Germinal center (tissue), 1 donor: Measurements from ENCODE around the gene NEXN.
A peak's percentile ranks its signal among the peaks of the same experiment; 100 is the strongest.
"Not testable (repeated sequence)": the region's sequence is repeated elsewhere in the genome, so short reads cannot be mapped to it uniquely, and the experiment has no call there.

Experiments used
- DNase-seq: peaks from one replicate; pipeline ENCODE4 v3.0.0; 2012; ENCODE audit warnings: mixed read lengths, low spot score

Gene NEXN

GRCh38 chr1:77961392-77961791 lies 73.0 kb downstream of the NEXN start:
- no peak for DNase-seq

- no peak for DNase-seq
These were observed 77.9 kb downstream of the NEXN start for GRCh38 chr1:77966291-77966690.

DNA sequence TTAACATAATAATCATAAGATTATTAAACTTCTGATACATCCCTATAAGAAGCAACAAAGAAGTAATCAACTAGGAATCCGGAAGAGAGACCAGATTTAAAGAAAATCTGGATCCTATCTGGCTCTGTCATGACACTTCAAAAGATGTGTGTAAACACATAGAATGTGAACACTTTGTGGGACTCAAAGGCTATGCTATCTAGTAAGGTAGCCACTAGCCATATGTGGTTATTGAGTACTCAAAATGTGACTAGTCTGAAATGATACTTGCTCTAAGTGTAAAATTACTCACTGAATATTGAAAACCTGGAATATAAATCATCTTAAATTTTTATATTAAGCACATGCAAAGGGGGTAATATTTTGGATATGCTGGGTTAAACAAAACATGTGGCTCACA lies 81.8 kb downstream of the NEXN start:
- no peak for DNase-seq

GRCh38 chr1:77972080-77972479 lies 83.7 kb downstream of the NEXN start:
- no peak for DNase-seq

DNA sequence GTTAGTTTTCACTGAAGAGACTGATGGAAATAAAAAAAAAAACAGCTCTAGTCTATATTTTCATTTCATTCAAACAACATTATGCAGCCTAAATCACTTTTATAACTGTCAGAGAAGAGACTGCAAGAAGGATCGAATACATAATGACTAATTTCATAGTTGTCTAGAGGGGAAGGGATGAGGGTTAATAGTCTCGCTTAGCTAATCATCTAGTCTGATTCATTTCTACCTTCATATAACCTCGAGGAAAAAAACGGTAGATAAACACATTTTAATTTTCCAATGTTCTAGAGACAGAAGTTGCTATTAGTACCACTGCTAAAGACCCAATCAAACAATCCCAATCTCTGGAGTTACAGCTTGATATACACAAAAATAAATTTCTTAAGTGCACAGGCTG lies 87.0 kb downstream of the NEXN start:
- DNase-seq: no peak

DNA sequence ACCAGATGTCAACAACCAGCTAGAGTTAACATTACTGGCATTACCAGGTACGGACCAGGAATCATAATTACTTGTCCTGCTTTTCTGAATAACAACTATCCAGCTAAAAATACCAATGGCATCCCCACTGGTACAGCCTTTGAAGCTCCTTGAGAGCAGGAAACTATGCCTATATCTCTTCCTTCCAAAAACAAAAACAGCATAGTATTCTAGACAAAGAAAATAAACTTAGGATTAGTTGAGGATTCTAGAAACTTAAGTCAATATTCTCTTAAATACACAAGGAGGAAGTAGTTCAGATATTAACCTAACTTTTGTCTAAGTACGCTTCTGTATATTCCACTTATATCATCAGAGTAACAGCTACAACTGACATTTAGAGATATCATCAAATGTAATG lies 87.5 kb downstream of the NEXN start:
- DNase-seq: no peak

GRCh38 chr1:77976433-77977076 lies 88.1 kb downstream of the NEXN start:
- no peak for DNase-seq

GRCh38 chr1:77977989-77978292 lies 89.5 kb downstream of the NEXN start:
- DNase-seq: no peak

DNA sequence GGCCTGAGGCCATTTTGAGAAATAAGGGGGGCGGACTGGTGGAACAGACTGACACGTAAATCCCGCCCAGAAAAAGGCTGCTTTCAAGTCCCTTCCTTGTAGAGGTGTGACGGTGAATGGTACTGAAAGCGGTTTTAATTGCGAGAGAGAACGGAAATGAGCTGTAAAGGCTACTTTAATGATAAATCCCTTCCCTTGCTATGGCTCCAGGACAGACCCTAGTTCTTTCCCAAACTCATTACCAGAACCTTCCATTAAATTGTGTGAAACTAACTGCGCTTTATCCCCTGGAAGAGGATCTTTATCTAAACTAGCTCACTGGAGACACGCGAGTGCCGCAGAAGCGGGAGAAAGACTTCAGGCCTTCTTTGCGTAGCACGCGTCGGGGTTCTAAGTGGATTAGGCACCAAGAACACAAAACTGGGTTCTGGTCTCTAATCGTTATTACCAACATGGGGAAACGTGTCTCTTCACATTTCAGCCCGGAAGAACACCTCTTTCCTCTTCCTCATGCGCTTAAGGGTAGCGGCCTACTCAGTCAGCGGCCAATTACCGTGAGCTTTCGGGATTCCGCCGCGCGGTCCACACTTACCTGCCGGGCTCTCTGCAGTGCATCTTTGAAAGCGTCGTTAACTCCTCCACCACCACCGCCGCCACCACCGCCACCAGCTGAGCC lies 90.0 kb downstream of the NEXN start:
- DNase-seq: peak; percentile 74

DNA sequence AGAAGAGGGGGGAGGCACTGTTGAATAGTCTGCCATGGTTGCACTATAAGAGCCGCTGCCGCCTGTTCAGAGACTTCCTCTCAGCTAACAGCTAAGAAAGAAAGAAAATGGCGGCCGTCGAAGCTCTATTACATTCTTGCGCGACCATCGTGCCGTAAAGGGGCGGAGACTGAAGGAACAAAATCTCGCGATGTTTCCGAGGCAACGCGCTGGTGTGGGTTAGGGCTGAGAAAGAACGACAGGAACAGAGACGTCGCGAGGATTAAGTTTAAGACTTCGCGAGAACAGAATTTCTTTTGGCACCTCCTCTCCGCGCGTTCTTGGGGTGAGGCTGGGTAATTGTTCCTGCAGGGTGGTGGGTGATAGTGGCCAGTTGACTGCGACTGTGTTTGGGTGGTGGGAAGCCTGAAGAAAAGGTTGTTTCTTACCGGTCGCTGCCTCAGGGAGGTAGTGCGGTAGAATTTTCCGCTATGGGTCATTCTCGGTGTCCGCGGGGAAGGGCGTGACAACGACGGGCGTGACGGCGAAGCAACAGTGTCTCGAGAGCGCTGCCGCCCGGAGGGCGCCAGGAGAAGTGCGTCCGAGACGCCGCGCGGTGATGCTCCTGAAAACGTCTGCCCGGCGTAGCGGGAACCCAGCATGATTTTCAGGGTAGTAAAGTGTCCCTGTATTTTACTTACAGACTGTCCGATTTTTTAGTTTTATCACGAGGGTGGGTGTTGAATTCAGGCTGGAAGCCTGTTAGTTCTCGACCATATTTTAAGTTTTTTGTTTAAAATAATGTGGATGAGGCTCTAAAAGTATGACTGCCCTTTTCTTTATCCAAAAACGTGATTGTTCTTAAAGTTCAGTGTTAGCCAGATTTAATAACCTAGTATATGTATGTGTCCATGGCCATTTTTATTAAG lies 90.8 kb downstream of the NEXN start, which contains the start of gene FUBP1:
TSS of gene FUBP1 (minus strand) at position 104 of the 908 bp plus-strand sequence. CDS start at position 36, 68 bp downstream.
- DNase-seq: peak; percentile 89

DNA sequence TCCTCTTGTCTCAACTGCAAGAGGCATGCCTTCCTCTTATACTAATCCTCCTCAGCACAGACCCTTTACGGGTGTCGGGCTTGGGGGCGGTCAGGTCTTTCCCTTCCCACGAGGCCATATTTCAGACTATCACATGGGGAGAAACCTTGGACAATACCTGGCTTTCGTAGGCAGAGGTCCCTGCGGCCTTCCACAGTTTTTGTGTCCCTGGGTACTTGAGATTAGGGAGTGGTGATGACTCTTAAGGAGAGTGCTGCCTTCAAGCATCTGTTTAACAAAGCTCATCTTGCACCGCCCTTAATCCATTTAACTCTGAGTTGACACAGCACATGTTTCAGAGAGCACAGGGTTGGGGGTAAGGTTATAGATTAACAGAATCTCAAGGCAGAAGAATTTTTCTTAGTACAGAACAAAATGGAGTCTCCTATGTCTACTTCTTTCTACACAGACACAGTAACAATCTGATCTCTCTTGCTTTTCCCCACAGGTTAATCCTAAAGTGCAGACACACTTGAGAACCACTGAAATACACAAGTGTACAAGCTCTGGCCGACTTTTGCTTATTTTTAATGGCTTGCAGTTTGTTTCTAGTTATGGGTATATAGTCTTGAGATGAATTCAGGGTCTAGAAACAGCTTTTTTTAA lies 95.0 kb downstream of the NEXN start:
- DNase-seq: not testable (repeated sequence)

GRCh38 chr1:77983997-77984355 lies 95.6 kb downstream of the NEXN start:
- DNase-seq: no peak

DNA sequence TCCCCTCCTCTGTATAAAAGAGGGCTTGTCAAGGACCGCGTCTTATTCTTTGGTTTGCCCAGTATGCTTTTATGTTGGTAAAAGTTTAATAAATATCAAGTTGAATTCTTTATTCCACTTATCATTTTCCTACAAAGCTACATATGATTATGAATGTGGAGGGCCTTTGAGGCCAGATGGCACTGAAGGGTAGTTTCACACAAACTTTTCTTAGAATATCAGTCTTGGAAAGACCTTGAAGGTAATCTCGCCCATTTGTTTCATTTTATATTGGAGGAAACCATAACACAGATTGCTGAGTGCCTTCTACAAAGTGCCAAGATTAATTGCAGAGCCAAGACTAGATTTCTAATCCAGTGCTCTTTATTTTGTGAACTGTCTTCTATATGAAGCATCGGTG lies 96.2 kb downstream of the NEXN start:
- DNase-seq: no peak

- no peak for DNase-seq
These were observed 98.4 kb downstream of the NEXN start for GRCh38 chr1:77986810-77987209.

GRCh38 chr1:77987919-77988318 lies 99.5 kb downstream of the NEXN start:
- no peak for DNase-seq

DNA sequence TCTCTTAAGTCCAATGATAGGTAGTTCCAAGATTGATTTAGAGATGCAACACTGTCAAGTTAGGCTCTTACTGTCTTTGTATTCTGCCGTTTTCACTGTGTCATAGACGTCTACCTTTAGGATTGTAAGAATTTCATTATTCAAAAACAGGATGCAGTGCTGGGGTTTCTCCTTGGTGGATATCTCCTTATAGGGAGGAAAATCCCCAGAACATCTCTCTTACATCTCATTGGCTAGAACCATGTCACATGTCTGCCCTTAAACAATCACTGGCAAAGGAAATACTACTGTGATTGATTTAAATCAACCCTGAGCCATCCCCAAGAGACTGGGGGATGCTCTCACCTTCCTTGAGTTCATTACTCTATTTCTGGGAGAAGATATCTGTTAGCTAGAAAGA lies 101.3 kb downstream of the NEXN start:
- no peak for DNase-seq

DNA sequence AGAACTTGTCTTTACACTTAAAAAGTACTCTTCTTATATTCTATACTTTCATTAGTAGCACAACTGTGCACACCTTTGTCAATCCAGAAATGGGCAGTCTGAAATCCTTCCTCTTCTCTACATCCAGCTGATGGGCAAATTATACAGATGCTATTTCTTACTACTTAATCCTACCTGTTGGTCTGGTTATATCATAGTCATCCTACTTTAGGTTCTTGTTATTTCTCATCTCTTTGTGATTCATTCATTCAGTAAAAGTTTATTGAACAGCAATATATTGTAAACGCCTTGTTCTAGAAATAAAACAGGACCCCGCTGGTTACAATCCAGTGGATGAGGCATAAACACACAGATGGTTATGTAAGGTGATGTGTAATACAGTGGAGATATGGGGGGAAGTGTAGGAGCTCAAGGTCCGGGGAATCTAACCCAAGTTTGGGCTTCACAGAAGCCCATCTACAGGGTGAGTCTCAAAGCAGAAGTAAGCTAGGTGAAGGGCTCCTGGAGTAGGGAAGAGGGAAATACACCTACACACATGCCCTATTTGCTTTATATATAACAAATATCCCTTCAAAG lies 102.3 kb downstream of the NEXN start:
- no peak for DNase-seq

DNA sequence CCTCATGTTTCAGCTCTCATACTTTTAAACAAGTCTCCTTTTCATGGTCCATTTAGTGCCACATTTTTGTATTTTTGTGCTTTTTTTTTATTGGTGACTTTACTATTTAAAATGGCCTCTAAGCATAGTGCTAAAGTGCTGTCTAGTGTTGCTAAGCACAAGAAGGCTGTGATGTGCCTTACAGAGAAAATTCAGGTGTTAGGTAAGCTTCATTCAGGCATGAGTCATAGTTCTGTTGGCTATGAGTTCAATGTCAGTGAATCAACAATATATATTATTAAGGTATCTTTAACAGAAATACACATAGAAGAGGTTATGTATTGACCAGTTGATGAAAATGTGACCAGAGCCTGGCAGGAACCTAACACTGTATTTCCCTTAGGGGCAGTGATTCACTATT lies 103.2 kb downstream of the NEXN start:
- no peak for DNase-seq
